Measurements from ENCODE around the gene TAB2. TPM values are rescaled to one million over a fixed set of nuclear protein-coding genes. Genes with fewer than 3 reads are reported as not detected.

The TAB2 gene
- total RNA-seq, 1 experiment from 2014 or later, result 38.1 TPM

- BruUV-seq (replicated peaks), result no TSS peak
- TF ChIP-seq CTCF (IDR thresholded peaks at IDR 0.05; ENCODE audit: unreplicated experiment), result no peak
- H3K9me3 Mint-ChIP-seq (ENCODE audit: low read depth, unreplicated experiment), result no peaks in the 10 kb centered on the region
- CTCF ChIA-PET, result interaction anchor here (0.7 kb wide), 2 partner anchors 124 to 190 kb away, joined by 4 to 7 read pairs; no protein-coding TSS in a partner anchor
- no peak overlapping the region for H3K27ac Mint-ChIP-seq (ENCODE audit: unreplicated experiment)
- H3K4me1 Mint-ChIP-seq (ENCODE audit: low read depth, unreplicated experiment), result peaks cover 30% of the 10 kb centered on the region
- intact Hi-C loops (cut with micrococcal nuclease; ENCODE audit: unreplicated experiment), result no loop called here
- no peak for DNase-seq
- H3K36me3 Mint-ChIP-seq (ENCODE audit: insufficient read depth, unreplicated experiment), result no peaks in the 10 kb centered on the region
- no peaks in the 10 kb centered on the region for H3K27me3 Mint-ChIP-seq (ENCODE audit: unreplicated experiment)
- H3K4me3 Mint-ChIP-seq (ENCODE audit: low read depth, unreplicated experiment), result no peak overlapping the region
Observed at GRCh38 chr6:149325648-149326236, 8.2 kb downstream of the TAB2 start.

- H3K9me3 Mint-ChIP-seq (ENCODE audit: low read depth, unreplicated experiment), result no peaks in the 10 kb centered on the region
- TF ChIP-seq CTCF (IDR thresholded peaks at IDR 0.05; ENCODE audit: unreplicated experiment), result no peak
- no peak for DNase-seq
- intact Hi-C loops (cut with micrococcal nuclease; ENCODE audit: unreplicated experiment), result no loop called here
- H3K27me3 Mint-ChIP-seq (ENCODE audit: unreplicated experiment), result no peaks in the 10 kb centered on the region
- CTCF ChIA-PET, result no interaction called here
- no peak overlapping the region for H3K27ac Mint-ChIP-seq (ENCODE audit: unreplicated experiment)
- no TSS peak for BruUV-seq (replicated peaks)
- H3K36me3 Mint-ChIP-seq (ENCODE audit: insufficient read depth, unreplicated experiment), result no peaks in the 10 kb centered on the region
- H3K4me1 Mint-ChIP-seq (ENCODE audit: low read depth, unreplicated experiment), result peaks cover 44% of the 10 kb centered on the region
- no peak overlapping the region for H3K4me3 Mint-ChIP-seq (ENCODE audit: low read depth, unreplicated experiment)
Observed at GRCh38 chr6:149327638-149328037, 10.1 kb downstream of the TAB2 start.

- Mint-ChIP-seq H3K27ac (ENCODE audit: unreplicated experiment) (no peak overlapping the region), H3K4me3 (ENCODE audit: low read depth, unreplicated experiment) (no peak overlapping the region), H3K36me3 (ENCODE audit: insufficient read depth, unreplicated experiment) (no peaks in the 10 kb centered on the region), H3K27me3 (ENCODE audit: unreplicated experiment) (no peaks in the 10 kb centered on the region), H3K9me3 (ENCODE audit: low read depth, unreplicated experiment) (no peaks in the 10 kb centered on the region), H3K4me1 (ENCODE audit: low read depth, unreplicated experiment) (peaks cover 46% of the 10 kb centered on the region)
- no peak for DNase-seq
- no TSS peak for BruUV-seq (replicated peaks)
- intact Hi-C loops (cut with micrococcal nuclease; ENCODE audit: unreplicated experiment), result no loop called here
- TF ChIP-seq CTCF (IDR thresholded peaks at IDR 0.05; ENCODE audit: unreplicated experiment), result no peak
- CTCF ChIA-PET, result no interaction called here
Observed at GRCh38 chr6:149328083-149328482, 10.6 kb downstream of the TAB2 start.

GRCh38 chr6:149329529-149329928, 12.0 kb downstream of the TAB2 start:
- H3K36me3 Mint-ChIP-seq (ENCODE audit: insufficient read depth, unreplicated experiment), result no peaks in the 10 kb centered on the region
- no peaks in the 10 kb centered on the region for H3K27me3 Mint-ChIP-seq (ENCODE audit: unreplicated experiment)
- no peak overlapping the region for H3K4me3 Mint-ChIP-seq (ENCODE audit: low read depth, unreplicated experiment)
- no peak for TF ChIP-seq CTCF (IDR thresholded peaks at IDR 0.05; ENCODE audit: unreplicated experiment)
- no peak for DNase-seq
- peaks cover 52% of the 10 kb centered on the region for H3K4me1 Mint-ChIP-seq (ENCODE audit: low read depth, unreplicated experiment)
- intact Hi-C loops (cut with micrococcal nuclease; ENCODE audit: unreplicated experiment), result no loop called here
- H3K9me3 Mint-ChIP-seq (ENCODE audit: low read depth, unreplicated experiment), result no peaks in the 10 kb centered on the region
- CTCF ChIA-PET, result no interaction called here
- H3K27ac Mint-ChIP-seq (ENCODE audit: unreplicated experiment), result no peak overlapping the region
- no TSS peak for BruUV-seq (replicated peaks)

All from Calu3 (cell line).